IMR-90 (cell line): Measurements from ENCODE around the gene PHC2. TPM values are rescaled to one million over a fixed set of nuclear protein-coding genes. Genes with fewer than 3 reads are reported as not detected.

Experiments used
- ATAC-seq: fragments of 200-7000 bp; cut with Tn5 transposase; 2 replicates; pipeline ENCODE4 v1.9.1; 2020; ENCODE audit warnings: low read depth, mild to moderate bottlenecking, moderate library complexity
- BruUV-seq: library from RNA; stranded (reverse); fragments of 400-500 nt; replicated peaks from 2 replicates; lab custom pipeline; 2021; lab: Mats Ljungman, UMichigan
- CTCF ChIA-PET: fragments of 300-600 bp; formaldehyde crosslinking; extraction: SDS; loops from one replicate; lab custom pipeline; 2021; ENCODE audit warnings: antibody characterized with exemption; lab: Yijun Ruan, JAX
- POLR2A ChIA-PET: fragments of 300-600 bp; sonication (Branson Sonifier 250); formaldehyde crosslinking; loops from one replicate; lab custom pipeline; 2022; ENCODE audit warnings: antibody characterized with exemption; ENCODE audit not compliant: unreplicated experiment; lab: Charles Lee
- DNase-seq: peaks from one replicate; pipeline ENCODE4 v3.0.0; 2013
- H2AFZ ChIP-seq: replicated peaks from 2 replicates; pipeline ENCODE3; 2013; ENCODE audit warnings: low read length, mild to moderate bottlenecking; ENCODE audit not compliant: poor library complexity
- H2AK5ac ChIP-seq: 2 replicates; pipeline ENCODE4 v1.6.1; 2013; ENCODE audit warnings: low read depth, low read length, inconsistent platforms
- H2AK9ac ChIP-seq: replicated peaks from 2 replicates; pipeline ENCODE3; 2013; ENCODE audit warnings: mild to moderate bottlenecking, low read depth, low read length, moderate library complexity; ENCODE audit not compliant: poor library complexity
- H2BK120ac ChIP-seq: 2 replicates; pipeline ENCODE4 v1.6.1; 2013; ENCODE audit warnings: low read depth, low read length, inconsistent platforms
- H2BK15ac ChIP-seq: 3 replicates; pipeline ENCODE4 v1.6.1; 2013; ENCODE audit warnings: low read depth, low read length, inconsistent platforms
- H2BK20ac ChIP-seq: 2 replicates; pipeline ENCODE4 v1.6.1; 2013; ENCODE audit warnings: low read depth, mild to moderate bottlenecking, inconsistent platforms, low read length, moderate library complexity
- H2BK5ac ChIP-seq: 2 replicates; pipeline ENCODE4 v1.6.1; 2013; ENCODE audit warnings: mild to moderate bottlenecking, low read depth, low read length, inconsistent platforms; ENCODE audit not compliant: poor library complexity, severe bottlenecking
- H3K14ac ChIP-seq: replicated peaks from 2 replicates; pipeline ENCODE4 v1.6.1; 2013; ENCODE audit warnings: low read depth, low read length, inconsistent platforms
- H3K18ac ChIP-seq: 2 replicates; pipeline ENCODE4 v1.6.1; 2013; ENCODE audit warnings: low read depth, low read length, control low read depth
- H3K23ac ChIP-seq: 2 replicates; pipeline ENCODE4 v1.6.1; 2013; ENCODE audit warnings: low read depth, low read length, inconsistent platforms
- H3K27ac ChIP-seq: 2 replicates; pipeline ENCODE4 v1.5.1; 2013; ENCODE audit warnings: mild to moderate bottlenecking, control low read depth, low read length; ENCODE audit not compliant: insufficient read depth
- H3K27me3 ChIP-seq: 2 replicates; pipeline ENCODE4 v1.6.1; 2013; ENCODE audit warnings: low read length; ENCODE audit not compliant: control insufficient read depth, insufficient read depth
- H3K36me3 ChIP-seq: 2 replicates; pipeline ENCODE4 v1.6.1; 2013; ENCODE audit warnings: low read length, mixed read lengths; ENCODE audit not compliant: control insufficient read depth, insufficient read depth
- H3K4ac ChIP-seq: 2 replicates; pipeline ENCODE4 v1.6.1; 2013; ENCODE audit warnings: low read depth, low read length, inconsistent platforms
- H3K4me1 ChIP-seq: 2 replicates; pipeline ENCODE4 v1.6.1; 2013; ENCODE audit warnings: low read length, mixed read lengths; ENCODE audit not compliant: control insufficient read depth, insufficient read depth
- H3K4me2 ChIP-seq: 2 replicates; pipeline ENCODE4 v1.6.1; 2013; ENCODE audit warnings: low read depth, mild to moderate bottlenecking, control low read depth, low read length, moderate library complexity
- H3K4me3 ChIP-seq: 2 replicates; pipeline ENCODE4 v1.5.1; 2013; ENCODE audit warnings: low read depth, mild to moderate bottlenecking, control low read depth, low read length, moderate library complexity; ENCODE audit not compliant: insufficient read depth
- H3K56ac ChIP-seq: 2 replicates; pipeline ENCODE4 v1.6.1; 2013; ENCODE audit warnings: low read length, inconsistent platforms; ENCODE audit not compliant: insufficient read depth; ENCODE audit errors: extremely low read depth
- H3K79me1 ChIP-seq, 2 experiments: 2 replicates each; pipeline ENCODE4 v1.6.1; 2013; ENCODE audit warnings: low read length in 2 of 2, inconsistent platforms in 1 of 2, low read depth in 1 of 2
- H3K9ac ChIP-seq: 2 replicates; pipeline ENCODE4 v1.6.1; 2013; ENCODE audit warnings: low read depth, low read length, control low read depth
- H3K9me1 ChIP-seq: 2 replicates; pipeline ENCODE4 v1.6.1; 2013; ENCODE audit warnings: low read length, inconsistent platforms; ENCODE audit not compliant: insufficient read depth
- H3K9me3 ChIP-seq: 2 replicates; pipeline ENCODE4 v1.6.1; 2013; ENCODE audit warnings: low read length; ENCODE audit not compliant: control insufficient read depth, insufficient read depth
- H4K20me1 ChIP-seq: 2 replicates; pipeline ENCODE4 v1.6.1; 2013; ENCODE audit warnings: low read length, inconsistent platforms; ENCODE audit not compliant: insufficient read depth
- H4K5ac ChIP-seq: 2 replicates; pipeline ENCODE4 v1.6.1; 2013; ENCODE audit warnings: mild to moderate bottlenecking, low read depth, low read length, control low read depth
- H4K8ac ChIP-seq, 2 experiments: 2 replicates each; pipeline ENCODE4 v1.6.1; 2013; ENCODE audit warnings: low read depth in 2 of 2, low read length in 2 of 2, control low read depth in 1 of 2, inconsistent platforms in 1 of 2
- H4K91ac ChIP-seq: 2 replicates; pipeline ENCODE4 v1.6.1; 2013; ENCODE audit warnings: low read depth, low read length, inconsistent platforms; ENCODE audit not compliant: insufficient read depth
- BHLHE40 ChIP-seq: fragments of 150-350 bp; IDR thresholded peaks from 2 replicates; pipeline ENCODE4 v1.6.1; 2016; ENCODE audit warnings: mild to moderate bottlenecking, low read depth, low read length
- CEBPB ChIP-seq: IDR thresholded peaks from 2 replicates; pipeline ENCODE4 v1.6.1; 2012; ENCODE audit warnings: low read depth, low read length, improper control_type of control experiment
- FOS ChIP-seq: fragments of 150-350 bp; IDR thresholded peaks from 2 replicates; pipeline ENCODE4 v1.6.1; 2016; ENCODE audit warnings: low read depth, low read length
- MAFK ChIP-seq: IDR thresholded peaks from 2 replicates; pipeline ENCODE4 v1.6.1; 2012; ENCODE audit warnings: low read depth, low read length, improper control_type of control experiment
- MXI1 ChIP-seq: IDR thresholded peaks from 2 replicates; pipeline ENCODE4 v1.6.1; 2012; ENCODE audit warnings: low read depth, mild to moderate bottlenecking, low read length, moderate library complexity, borderline replicate concordance
- NFE2L2 ChIP-seq: fragments of 150-350 bp; IDR thresholded peaks from 2 replicates; pipeline ENCODE4 v1.6.1; 2016; ENCODE audit warnings: low read depth, mild to moderate bottlenecking, low read length
- SMC3 ChIP-seq: fragments of 150-350 bp; IDR thresholded peaks from 2 replicates; pipeline ENCODE4 v1.6.1; 2016; ENCODE audit warnings: low read depth, mild to moderate bottlenecking, antibody characterized with exemption, low read length, moderate library complexity
- USF2 ChIP-seq: fragments of 150-350 bp; IDR thresholded peaks from 2 replicates; pipeline ENCODE4 v1.6.1; 2017; ENCODE audit warnings: mild to moderate bottlenecking, antibody characterized with exemption, low read length, low read depth
- WGBS, 2 experiments: methylation state at CpG; one replicate each; pipeline versions ENCODE4 v1.1.5 to v1.1.7; 2013; ENCODE audit warnings: missing lambda C conversion rate in 2 of 2; ENCODE audit not compliant: insufficient read length in 1 of 2; ENCODE audit errors: extremely low coverage in 2 of 2; 5-methylcytosine and 5-hydroxymethylcytosine counted together
- dilution Hi-C: fragments of 300-500 bp; cut with HindIII; formaldehyde crosslinking; loops from one replicate; pipeline ENCODE4 v1.14.3; 2018; ENCODE audit warnings: low sequenced_read_pairs; ENCODE audit not compliant: unreplicated experiment
- in situ Hi-C: fragments of 300-500 bp; cut with MboI; formaldehyde crosslinking; loops from 3 replicates; pipeline ENCODE4 v1.14.3; 2019; ENCODE audit warnings: low sequenced_read_pairs, inconsistent platforms, mixed read lengths
- intact Hi-C: fragments of 100-400 bp; cut with micrococcal nuclease; formaldehyde crosslinking; loops from 2 replicates; pipeline ENCODE4 v1.10.0; 2022
- polyA plus RNA-seq, 3 experiments: library from polyadenylated mRNA; depleted of rRNA; stranded (reverse); fragments of >200 nt; gene quantifications; 2 replicates each; pipeline ENCODE4 v1.2.3, GENCODE V29; 2012; ENCODE audit warnings: low replicate concordance in 1 of 3
- total RNA-seq: library from RNA; depleted of rRNA; stranded (reverse); fragments of >200 nt; gene quantifications from 2 replicates; pipeline ENCODE4 v1.2.3, GENCODE V29; 2012

Gene PHC2
- total and polyA plus RNA-seq, 2 of the 4 experiments (the other 2 are of a cell fraction) = 46.4 to 98.1 TPM

- TF ChIP-seq MXI1 = no peak
These were observed 107.0 kb downstream of the PHC2 start (continued) for GRCh38 chr1:33323663-33324477.

- dilution Hi-C loops = no loop called here
- no peak overlapping the region for H3K56ac ChIP-seq
- POLR2A ChIA-PET = no interaction called here
These were observed 107.9 kb downstream of the PHC2 start for GRCh38 chr1:33322870-33323585.

More at GRCh38 chr1:33322870-33323585, 107.9 kb downstream of the PHC2 start:
- 0 out of 2 replicates have a peak overlapping the region, but pooled peaks have one; percentile 7 for H4K91ac ChIP-seq
- H3K4ac ChIP-seq = no peak overlapping the region
- BruUV-seq = no TSS peak
- H3K27me3 ChIP-seq = no peaks in the 10 kb centered on the region
- 96% methylated on average over 4 of the region's 10 CpGs; no CpG with 5 or more reads in 1 of the 2 experiments for WGBS, 2 experiments
- intact Hi-C loops = no loop called here
- no peak overlapping the region for H3K9ac ChIP-seq
- no peak overlapping the region for H3K14ac ChIP-seq
- DNase-seq (no peak), ATAC-seq (no peak)
- no peak overlapping the region for H2AK9ac ChIP-seq
- H3K18ac ChIP-seq = no peak overlapping the region
- no peak overlapping the region for H2AFZ ChIP-seq
- no peak overlapping the region for H4K8ac ChIP-seq
- CTCF ChIA-PET = no interaction called here
- peaks cover 49% of the 10 kb centered on the region for H4K20me1 ChIP-seq
- no peak overlapping the region for H2BK120ac ChIP-seq
- no peak overlapping the region for H3K27ac ChIP-seq
- no peak overlapping the region for H2AK5ac ChIP-seq
- H3K9me1 ChIP-seq = peaks cover 9% of the 10 kb centered on the region; the same call in 1 of the 2 replicates
- no peak overlapping the region for H3K4me2 ChIP-seq
- H4K5ac ChIP-seq = no peak overlapping the region
- in situ Hi-C loops = no loop called here
- H3K23ac ChIP-seq = no peak overlapping the region
- no peak overlapping the region for H2BK20ac ChIP-seq
- peaks cover 61% of the 10 kb centered on the region for H3K36me3 ChIP-seq
- no peak overlapping the region for H3K4me3 ChIP-seq
- H3K79me1 ChIP-seq = peaks cover 30 to 46% of the 10 kb centered on the region in 2 experiments
- H3K4me1 ChIP-seq = peaks cover 9% of the 10 kb centered on the region
- no peak overlapping the region for H2BK15ac ChIP-seq
- no peaks in the 10 kb centered on the region for H3K9me3 ChIP-seq
- no peak overlapping the region for H2BK5ac ChIP-seq
- TF ChIP-seq MXI1 (no peak), FOS (no peak), SMC3 (no peak), BHLHE40 (no peak), MAFK (no peak), CEBPB (no peak), NFE2L2 (no peak), USF2 (no peak)
